NCI-H69 (cell line): Measurements from ENCODE around the gene SYNPO.

Source experiments
- DNase-seq: peaks from one replicate; lab custom pipeline; 2025; lab: John Stamatoyannopoulos, UW

The SYNPO gene

DNA sequence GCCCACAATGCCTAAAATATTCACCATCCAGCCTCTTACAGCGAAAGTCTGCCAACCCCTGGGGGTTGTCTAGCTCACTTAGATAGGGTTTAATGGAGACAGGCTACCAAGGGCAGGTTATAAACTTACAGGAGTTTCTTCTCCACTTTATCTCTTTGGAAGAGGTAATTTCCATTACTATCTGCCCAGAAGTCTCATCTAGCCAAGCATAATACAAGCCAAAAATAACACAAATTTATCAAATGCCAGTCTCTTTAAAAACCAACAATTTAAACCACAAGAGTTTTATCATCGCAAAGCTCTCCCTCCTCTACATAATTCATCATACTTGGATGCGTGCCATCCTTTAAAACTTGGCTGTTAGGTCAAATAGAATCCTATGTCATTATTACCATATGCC, 54.2 kb downstream of the SYNPO start:
- DNase-seq = no peak

DNA sequence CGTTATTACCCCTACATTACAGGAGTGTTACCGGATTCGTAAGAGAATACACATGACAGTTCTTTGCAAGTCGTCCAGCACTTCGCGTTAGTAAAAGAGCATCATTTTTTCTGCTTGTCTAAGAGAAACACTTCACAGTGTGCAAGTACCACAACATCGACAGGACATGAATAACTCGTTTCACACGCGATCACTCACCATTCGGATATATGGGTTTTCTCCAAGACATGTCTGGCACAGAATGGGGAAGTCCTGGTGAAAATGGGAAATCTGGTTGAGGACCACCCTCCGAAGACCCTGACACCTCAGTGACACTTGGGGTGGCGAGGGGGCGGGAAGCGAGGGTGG, 59.8 kb downstream of the SYNPO start:
- no peak for DNase-seq

DNA sequence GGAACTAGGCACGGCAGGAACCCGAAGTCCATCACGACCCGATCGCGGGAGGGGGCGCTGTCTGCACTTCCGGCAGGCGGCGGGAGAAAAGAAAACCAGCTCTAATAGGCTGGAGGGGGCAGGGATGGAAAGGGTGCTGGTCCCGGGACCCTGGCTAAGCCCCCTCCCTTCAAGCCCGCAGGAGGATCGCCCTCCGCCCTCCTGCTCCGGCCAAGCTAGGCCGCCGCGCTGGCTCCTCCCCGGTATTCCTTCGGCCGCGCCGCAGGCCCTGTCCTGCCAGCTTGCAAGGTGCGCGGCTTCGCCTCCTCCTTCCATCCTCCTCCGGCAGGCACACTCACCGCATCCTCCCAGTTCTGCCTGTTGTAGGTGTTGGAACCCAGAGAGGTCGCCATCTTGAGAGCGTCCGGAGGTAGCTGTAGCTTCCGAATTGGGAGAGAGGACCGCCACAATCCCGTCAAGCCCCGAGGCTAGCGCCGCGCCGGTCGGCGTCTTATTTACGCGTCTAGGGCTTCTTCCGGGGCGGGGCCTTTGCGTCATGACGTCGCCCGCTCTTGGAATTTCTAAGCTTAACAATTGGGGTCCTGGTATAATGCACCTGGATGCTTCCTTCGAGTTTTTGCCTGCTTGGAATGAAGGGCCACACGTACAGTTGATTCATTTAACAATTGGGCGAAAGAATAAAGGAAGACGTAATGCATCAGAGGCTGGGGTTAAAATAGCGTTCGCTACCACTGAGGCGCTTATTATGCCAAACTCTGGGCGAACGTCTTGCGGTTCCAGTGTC, 60.3 kb downstream of the SYNPO start, which contains the start of gene RBM22:
Gene RBM22, minus strand, starts transcription at position 469 of the 784 bp plus-strand sequence. Its CDS starts 77 bp downstream, at position 392.
- peak; percentile 97 for DNase-seq

DNA sequence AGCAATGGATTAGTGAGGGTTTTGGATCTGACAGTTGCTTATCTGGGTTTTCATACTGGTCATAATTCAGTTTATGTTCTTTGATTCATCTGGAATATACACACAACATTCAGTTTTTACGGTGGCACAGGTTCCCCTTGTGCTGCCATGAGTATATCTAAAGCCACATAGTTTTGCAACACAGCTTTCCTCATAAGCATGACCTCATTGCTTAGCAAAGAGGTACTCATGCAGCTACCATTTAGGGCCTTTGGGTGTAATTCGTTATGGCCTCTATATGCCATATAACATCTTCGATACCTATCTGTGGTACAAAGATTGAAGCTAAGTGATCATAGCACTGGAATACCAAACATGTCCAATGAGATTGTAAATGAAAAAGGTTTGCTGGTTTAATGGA, 63.3 kb downstream of the SYNPO start:
- DNase-seq = no peak

DNA sequence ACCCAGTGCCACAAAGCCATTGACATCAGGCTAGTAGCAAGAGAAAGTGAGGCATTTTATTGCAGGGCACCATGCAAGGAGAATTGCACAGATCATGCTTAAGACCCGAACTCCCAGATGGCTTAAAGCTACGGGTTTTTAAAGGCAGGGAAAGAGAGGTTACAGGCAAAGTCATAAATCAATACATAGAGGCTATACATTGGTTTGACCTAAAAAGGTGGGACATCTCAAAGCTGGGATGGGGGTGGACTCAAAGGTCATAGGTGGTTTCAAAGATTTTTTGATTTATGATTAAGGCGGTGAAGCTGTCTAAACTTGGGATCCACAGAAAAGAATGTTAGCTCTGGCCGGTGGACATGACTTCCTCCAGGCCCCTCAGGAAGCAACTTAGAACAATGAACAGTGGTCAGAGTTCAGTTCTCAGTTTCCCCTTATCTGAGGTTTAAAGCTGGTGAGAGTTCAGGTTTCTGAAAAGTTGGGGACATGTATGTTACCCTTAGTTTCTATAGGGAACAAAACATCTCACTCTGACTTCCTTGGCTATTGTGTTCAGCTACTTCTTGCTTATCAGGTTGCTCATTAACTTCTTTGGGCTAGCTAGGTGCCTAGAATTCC, 66.4 kb downstream of the SYNPO start:
- DNase-seq = no peak
